ENCODE measurements around the gene WNT3.
"Not testable (repeated sequence)": the region's sequence is repeated elsewhere in the genome, so short reads cannot be mapped to it uniquely, and the experiment has no call there.

The WNT3 gene

DNA sequence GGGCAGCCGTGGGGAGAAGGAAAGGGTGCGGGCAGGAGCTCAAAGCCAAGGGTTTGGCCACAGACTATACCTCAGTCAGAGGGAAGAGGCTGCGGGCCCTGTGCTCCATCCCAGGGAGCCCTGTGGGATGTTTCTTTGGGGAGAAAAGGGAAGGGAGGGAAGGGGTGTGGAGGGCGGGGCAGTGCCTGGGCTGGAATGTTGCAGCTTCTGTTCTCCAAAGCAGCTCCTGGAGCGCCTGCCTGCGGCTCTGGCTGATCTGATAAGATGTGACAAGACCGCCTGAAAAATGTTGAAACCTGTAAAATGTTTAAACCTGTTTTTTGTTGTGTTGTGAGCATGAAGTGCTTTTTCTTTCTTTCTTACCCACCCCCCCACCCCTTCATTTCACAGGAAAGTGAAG lies 32.8 kb downstream of the WNT3 start:
- no peak for DNase-seq (ENCODE audit: low read depth)

GRCh38 chr17:46783031-46783593 lies 35.4 kb downstream of the WNT3 start:
- no peak for DNase-seq (ENCODE audit: low read depth)

DNA sequence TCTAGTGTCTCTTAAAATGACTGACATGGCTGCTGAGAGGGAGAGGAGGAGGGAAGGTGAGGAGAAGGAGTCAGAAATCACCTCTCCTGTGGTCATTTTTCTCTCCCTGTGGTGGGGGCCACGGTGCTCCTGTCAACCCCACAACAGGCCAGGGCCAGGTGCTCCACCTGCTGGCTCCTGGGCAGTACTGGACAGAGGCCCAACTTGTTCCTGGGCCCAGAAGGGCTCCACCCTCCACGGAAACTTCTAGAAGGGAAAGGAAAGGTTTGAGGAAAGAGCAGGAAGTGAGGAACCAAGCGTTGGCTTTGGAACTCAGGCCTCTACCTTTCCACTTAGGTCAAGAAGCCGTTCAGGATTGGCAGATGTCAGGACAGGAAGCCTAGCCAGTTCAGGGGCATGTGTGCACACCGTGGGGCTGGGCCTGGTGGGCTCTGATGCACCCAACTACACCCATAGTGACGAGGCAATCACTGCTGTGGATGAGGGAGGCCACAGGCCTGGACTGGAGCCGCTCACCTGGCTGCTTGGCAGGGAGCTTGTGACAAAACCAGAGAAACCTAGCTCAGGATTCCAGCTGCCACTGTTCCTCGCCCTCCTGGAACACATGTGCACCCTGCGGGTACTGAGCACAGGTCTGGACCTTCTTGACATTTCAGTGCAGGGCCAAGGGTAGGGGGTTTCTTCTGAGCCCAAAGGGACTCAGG lies 36.1 kb downstream of the WNT3 start:
- DNase-seq (ENCODE audit: low read depth) = no peak

GRCh38 chr17:46780003-46780373 lies 38.5 kb downstream of the WNT3 start:
- DNase-seq (ENCODE audit: low read depth) = no peak

DNA sequence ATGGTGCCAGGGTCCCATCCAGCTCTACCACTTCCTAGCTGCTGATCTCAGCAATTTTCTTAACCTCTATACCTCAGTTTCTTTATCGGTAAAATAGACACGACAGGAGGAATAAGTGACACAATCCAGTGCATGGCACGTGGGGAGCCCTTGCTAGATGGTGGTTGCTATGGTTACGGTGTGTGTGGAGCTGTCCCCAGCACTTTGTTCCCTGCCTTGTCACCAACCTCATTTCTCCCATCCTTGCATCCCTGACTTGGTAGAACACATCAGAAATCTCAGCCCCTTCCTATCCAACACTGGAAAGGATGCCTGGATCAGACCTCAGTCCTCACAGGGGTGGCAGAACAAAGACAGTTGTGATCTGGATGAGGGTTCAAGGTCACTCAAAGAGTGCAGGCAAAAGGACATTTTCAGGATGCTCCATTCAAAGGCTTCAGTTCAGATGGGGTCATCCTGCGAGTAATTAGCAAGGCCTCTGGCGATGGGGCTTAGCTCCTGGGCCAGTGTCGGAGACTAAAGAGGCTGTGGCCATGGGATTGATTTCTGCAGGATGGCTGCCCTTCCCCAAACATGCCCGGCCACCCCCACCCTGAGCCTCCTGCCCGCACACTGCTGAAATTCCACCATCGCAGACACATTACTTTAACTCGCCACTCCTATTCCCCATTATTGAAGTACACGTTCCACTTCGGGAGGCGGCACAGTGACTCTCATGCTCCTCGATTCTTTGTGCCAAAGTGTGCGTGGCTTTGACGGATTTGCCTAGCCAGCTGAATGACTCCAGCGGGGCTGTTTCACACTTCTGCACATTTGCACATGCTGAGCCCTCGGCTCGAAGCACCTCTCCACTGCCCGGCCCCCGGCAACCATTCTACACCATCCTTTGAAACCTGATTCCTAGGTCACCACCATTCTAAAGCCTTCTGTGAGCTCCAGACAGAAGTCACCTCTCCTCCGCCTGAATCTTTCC lies 40.3 kb downstream of the WNT3 start:
- no peak for DNase-seq (ENCODE audit: low read depth)

GRCh38 chr17:46776298-46777005 lies 42.0 kb downstream of the WNT3 start:
- DNase-seq (ENCODE audit: low read depth) = no peak

GRCh38 chr17:46774108-46774737 lies 44.3 kb downstream of the WNT3 start:
- DNase-seq (ENCODE audit: low read depth) = no peak

- DNase-seq (ENCODE audit: low read depth) = no peak
Measured at GRCh38 chr17:46773676-46774075, 44.8 kb downstream of the WNT3 start.

DNA sequence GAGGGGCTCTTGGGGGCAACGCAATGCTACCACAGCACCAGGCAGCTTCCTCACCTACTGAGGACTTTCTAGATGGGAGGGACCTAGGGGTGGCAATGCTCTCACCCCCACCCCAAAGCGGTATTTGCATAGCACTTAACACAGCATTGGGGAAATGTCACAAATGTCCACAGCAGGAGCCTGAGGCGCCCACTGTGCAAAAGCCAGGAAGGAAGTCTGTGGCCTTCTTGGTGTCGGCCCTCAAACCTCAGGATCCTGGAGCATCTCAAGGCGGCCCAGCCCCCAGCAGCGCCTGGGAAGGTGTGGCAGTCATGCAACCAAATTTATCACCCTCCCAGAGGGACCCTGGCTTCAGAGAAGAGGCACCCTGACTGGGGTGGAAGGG lies 45.3 kb downstream of the WNT3 start:
- no peak for DNase-seq (ENCODE audit: low read depth)

DNA sequence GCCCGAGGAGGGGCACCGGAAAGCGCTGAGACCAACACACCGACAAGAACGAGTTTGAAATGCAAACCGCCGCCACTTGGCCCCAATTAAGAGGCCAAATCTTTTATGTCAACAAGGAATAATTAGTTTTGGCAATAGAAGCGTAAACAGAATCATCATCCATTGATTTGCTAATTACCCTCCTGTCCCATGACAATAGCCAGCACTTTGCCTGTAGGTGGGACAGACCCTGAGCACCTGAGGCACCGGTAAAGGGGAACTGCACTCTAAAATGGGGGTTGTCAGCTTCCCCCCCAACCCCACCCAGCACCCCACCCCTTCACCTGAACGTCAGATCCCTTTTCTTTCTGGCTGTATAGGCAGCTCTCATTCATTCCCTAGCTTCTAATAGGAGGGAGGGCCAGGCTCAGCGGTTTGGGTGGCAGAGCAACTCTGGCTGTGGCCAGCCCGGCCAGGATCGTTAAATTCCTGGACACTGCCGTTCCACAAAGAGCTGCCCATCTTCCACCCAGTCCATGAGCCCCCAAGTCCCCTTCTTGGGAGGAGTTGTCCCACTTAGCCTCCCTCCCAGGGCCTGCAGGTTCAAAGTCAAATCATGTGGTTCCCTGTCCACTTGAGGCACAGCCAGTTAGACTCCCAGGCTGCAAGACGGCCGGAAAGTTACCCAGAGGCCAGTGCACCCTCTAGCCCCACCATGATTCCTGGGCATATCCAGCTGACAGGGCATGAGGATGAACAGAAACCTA lies 45.8 kb downstream of the WNT3 start:
- no peak for DNase-seq (ENCODE audit: low read depth)

DNA sequence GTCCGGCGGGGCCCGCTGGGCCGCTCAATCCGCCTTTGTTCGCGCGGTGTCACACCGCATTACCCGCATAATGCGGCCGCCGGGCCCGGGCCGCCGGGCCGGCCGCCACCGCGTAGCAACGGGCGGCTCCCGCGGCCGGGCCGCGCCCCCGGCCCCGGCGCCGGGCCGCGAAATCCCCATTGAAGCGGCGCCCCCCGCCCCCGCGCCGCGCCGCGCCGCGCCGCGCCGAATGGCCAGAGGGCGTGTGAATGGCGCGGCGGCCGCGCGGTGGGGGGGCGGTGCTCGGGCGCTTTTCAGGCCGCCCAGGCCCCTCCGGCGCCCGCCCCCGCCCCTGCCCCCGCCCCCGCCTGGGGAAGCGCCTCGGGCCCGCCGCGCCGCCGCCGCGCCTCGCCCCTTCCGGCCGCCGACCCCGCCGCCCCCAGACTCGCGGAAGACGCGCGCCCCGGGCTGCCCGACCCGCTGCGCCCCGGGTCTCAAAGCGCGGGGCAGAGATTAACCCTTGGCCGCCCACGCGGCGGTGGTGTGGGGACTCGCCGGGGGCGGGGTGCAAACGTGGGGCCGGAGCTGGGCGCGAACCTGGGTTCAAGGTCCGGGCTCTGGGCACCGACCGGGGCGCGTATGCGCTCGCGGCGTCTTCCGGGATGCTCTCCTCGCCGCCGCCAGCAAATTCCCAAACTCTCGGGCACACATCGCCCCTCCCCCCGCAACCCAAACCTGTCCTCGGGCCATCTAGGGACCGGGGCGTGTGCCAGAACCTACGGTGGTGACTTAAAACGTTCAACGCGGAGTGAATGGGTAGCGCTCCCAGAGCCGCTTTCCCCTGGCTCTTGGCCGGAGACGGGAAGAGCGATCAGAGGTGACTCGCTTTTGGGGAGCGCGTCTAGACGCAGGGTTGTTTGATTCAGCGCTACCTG lies 46.7 kb downstream of the WNT3 start:
- no peak for DNase-seq (ENCODE audit: low read depth)

GRCh38 chr17:46770818-46771560 lies 47.5 kb downstream of the WNT3 start:
- DNase-seq (ENCODE audit: low read depth) = no peak

GRCh38 chr17:46770439-46770817 lies 48.1 kb downstream of the WNT3 start:
- no peak for DNase-seq (ENCODE audit: low read depth)

GRCh38 chr17:46769531-46770438 lies 48.7 kb downstream of the WNT3 start:
- DNase-seq (ENCODE audit: low read depth) = no peak

DNA sequence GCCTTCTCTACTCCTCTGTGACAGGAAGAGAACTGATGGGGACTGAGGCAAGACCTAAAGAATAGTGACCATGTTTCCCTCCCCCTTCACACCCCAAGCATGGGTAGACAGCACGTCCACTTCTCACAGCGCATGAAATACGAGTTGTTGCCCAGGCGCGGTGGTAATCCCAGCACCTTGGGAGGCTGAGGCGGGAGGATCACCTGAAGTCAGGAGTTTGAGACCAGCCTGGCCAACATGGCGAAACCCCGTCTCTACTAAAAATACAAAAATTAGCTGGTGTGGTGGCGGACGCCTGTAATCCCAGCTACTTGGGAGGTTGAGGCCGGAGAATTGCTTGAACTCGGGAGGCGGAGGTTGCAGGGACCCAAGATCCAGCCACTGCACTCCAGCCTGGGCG lies 49.6 kb downstream of the WNT3 start:
- DNase-seq (ENCODE audit: low read depth) = not testable (repeated sequence)

DNA sequence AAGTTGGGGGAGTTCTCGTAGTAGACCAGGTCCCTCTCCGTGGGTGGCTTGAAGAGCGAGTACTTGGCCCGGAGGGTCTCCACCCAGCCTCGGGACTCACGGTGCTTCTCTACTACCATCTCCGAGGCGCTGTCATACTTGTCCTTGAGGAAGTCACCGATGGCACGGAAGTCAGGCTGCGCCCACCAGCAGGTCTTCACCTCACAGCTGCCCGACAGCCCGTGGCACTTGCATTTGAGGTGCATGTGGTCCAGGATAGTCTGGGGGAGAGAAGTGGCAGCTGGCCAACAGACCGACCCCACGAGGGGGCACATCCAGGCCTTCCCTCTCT lies 50.0 kb downstream of the WNT3 start:
- no peak for DNase-seq (ENCODE audit: low read depth)

DNA sequence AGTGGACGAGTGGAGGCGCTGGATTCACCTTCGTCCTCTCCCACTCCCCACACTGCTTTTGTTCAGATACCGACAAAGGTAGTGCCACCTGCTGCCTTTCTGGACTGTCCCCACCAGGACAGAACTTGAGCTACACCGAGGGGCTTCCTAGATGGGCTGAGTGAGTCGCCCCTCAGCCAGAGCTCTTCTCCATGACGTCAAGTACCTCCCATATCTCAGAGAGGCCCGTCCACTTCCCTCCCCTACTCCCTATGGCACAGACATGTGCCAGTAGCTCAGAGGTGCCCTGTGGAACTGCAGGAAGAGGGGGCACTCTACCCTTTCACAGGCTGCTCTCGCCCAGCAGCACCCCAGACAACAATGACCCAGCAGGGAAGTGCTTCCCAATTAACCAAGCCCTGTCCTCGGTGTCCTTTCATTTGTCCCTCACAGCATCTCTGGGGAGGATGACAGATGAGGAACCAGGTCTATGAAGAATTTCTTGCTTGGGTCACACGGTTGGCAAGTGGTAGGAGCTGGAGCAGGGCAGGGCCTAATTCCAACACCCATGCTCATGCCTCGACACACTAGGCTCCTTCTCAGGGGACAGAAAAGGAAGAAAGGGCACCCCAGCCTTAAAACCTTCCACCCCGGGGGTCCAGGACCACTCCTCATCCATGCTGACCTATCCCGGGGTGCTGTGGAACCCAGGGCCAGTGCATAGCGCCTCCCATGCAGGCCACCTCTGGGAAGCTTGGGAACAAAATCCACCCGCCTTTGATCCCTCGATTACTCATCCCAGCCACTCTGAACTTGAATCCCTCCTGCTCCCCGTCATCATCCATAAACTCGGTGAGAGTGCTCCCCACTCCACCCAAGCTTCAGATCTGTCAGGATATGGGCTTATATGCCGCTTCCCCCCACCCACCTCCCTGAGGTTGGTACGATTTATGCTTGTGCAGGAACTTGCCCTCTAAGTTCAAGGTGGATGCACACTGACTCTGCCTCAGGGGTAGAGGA lies 51.7 kb downstream of the WNT3 start:
- DNase-seq (ENCODE audit: low read depth) = no peak

Data from non-pigmented ciliary epithelial cell (primary cell).